Measurements from ENCODE around the gene FOXD3.

DNA sequence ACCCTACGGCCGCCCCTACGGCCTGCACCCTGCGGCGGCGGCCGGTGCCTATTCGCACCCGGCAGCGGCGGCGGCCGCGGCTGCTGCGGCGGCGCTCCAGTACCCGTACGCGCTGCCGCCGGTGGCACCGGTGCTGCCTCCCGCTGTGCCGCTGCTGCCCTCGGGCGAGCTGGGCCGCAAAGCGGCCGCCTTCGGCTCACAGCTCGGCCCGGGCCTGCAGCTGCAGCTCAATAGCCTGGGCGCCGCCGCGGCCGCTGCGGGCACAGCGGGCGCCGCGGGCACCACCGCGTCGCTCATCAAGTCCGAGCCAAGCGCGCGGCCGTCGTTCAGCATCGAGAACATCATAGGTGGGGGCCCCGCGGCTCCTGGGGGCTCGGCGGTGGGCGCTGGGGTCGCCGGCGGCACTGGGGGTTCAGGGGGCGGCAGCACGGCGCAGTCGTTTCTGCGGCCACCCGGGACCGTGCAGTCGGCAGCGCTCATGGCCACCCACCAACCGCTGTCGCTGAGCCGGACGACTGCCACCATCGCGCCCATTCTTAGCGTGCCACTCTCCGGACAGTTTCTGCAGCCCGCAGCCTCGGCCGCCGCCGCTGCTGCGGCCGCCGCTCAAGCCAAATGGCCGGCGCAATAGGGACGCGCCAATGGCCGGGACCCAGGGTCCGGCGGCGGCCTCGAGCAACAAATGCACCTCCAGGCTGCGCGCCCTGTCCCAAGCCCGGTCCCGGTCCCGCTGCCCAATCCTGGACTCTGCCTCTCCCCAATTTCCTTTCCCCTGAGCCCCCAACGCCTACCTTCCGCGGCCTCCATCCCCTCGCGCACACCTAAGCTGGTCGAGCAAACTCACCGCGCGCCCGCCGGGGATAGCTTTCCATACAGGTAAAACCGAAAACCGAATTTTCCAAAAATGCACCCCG is 1.8 kb downstream of the FOXD3 start:
- TF ChIP-seq, protein P1, sequence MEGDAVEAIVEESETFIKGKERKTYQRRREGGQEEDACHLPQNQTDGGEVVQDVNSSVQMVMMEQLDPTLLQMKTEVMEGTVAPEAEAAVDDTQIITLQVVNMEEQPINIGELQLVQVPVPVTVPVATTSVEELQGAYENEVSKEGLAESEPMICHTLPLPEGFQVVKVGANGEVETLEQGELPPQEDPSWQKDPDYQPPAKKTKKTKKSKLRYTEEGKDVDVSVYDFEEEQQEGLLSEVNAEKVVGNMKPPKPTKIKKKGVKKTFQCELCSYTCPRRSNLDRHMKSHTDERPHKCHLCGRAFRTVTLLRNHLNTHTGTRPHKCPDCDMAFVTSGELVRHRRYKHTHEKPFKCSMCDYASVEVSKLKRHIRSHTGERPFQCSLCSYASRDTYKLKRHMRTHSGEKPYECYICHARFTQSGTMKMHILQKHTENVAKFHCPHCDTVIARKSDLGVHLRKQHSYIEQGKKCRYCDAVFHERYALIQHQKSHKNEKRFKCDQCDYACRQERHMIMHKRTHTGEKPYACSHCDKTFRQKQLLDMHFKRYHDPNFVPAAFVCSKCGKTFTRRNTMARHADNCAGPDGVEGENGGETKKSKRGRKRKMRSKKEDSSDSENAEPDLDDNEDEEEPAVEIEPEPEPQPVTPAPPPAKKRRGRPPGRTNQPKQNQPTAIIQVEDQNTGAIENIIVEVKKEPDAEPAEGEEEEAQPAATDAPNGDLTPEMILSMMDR (IDR thresholded peaks at IDR 0.05), result no peak
- TF ChIP-seq POLR2A (IDR thresholded peaks at IDR 0.05), result no peak
